Muscle layer of duodenum (tissue), 2 donors: ENCODE results near the gene ARL8B.
A peak's percentile ranks its signal among the peaks of the same experiment; 100 is the strongest.
"Not testable (repeated sequence)": the region's sequence is repeated elsewhere in the genome, so short reads cannot be mapped to it uniquely, and the experiment has no call there.

Source experiments
- H3K27ac ChIP-seq: one replicate; pipeline ENCODE4 v1.7.0; 2013; ENCODE audit warnings: mild to moderate bottlenecking, low read length
- H3K27me3 ChIP-seq: one replicate; pipeline ENCODE4 v1.7.0; 2013; ENCODE audit warnings: low read depth, mild to moderate bottlenecking, control low read depth, low read length
- H3K36me3 ChIP-seq, 2 donors: one replicate each; pipeline ENCODE4 v1.7.0; 2013; ENCODE audit warnings: low read length in 2 of 2, control low read depth in 1 of 2, mild to moderate bottlenecking in 1 of 2; ENCODE audit not compliant: insufficient read depth in 2 of 2, control insufficient read depth in 1 of 2
- H3K4me1 ChIP-seq, 2 donors: one replicate each; pipeline ENCODE4 v1.7.0; 2013; ENCODE audit warnings: low read length in 2 of 2, mild to moderate bottlenecking in 2 of 2, control low read depth in 1 of 2, moderate library complexity in 1 of 2; ENCODE audit not compliant: insufficient read depth in 2 of 2, control insufficient read depth in 1 of 2
- H3K4me3 ChIP-seq, 2 donors: one replicate each; pipeline ENCODE4 v1.7.0; 2013; ENCODE audit warnings: low read length in 2 of 2, low read depth in 1 of 2, mild to moderate bottlenecking in 1 of 2
- H3K9me3 ChIP-seq, 2 donors: one replicate each; pipeline ENCODE4 v1.7.0; 2013; ENCODE audit warnings: low read length in 2 of 2, control low read depth in 1 of 2, mild to moderate bottlenecking in 1 of 2; ENCODE audit not compliant: control insufficient read depth in 1 of 2
- donor health status: healthy.

ARL8B gene

DNA sequence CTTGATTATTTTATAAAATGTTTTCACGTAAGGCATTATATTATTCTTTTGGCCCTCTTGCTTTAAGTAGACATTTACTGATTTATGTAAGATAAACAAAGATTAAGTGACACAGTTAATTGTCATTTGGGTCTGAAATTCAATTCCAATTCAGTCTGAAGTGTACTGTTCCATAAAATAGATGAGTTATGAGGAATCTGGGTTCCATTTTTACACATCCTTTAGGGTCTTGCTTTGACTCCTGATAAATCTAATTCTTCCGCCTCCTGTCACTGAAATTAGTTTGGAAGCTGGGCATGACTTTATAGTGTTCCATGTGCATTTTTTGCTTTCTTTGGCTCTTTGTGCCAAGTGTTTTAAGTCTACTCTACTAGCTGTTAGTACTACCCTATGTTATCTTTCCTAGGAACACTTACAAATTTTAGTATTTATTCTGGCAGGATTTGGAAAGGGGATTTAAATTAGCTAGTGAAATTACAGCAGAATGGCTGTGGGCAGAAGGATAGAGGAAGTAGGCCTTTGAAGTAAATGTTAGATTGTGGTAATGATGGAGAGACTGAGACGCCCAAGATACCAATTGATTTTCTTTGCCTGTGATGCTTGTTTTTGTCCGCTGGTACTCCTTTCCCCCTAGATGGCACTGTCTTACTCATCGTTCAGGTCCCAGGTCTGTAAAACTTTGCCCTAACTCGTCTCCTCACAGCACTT is 14.3 kb downstream of the ARL8B start:
- Histone ChIP-seq H3K4me1 (peaks cover 9 to 50% of the 10 kb centered on the region in 2 donors), H3K9me3 (no peaks in the 10 kb centered on the region), H3K27ac (no peak overlapping the region), H3K36me3 (no peaks in the 10 kb centered on the region), H3K27me3 (no peaks in the 10 kb centered on the region), H3K4me3 (no peak overlapping the region)

DNA sequence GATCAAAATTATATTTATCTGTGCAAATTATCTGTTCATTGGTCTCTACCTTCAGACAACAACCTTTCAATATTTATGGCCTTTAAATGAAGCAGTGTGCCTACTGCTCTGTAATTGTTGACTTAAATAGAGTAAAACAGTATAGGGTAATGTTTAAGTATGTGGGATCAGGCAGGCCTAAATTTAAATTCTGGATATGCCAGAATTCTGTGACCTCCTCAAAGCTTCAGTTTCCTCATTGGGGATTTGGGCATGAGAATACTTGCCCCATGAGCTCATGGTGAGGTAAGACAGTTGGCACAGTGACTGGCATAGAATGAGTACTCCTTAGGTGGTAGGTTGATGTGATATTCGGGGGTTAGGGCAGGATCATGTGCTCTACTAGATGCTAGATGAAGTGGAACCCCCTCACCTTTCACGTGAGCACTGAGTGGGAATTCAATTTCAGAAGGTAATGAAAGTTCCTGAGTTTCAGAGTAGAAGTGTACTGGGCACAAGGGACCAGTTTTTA is 14.9 kb downstream of the ARL8B start:
- Histone ChIP-seq H3K4me3 (no peak overlapping the region), H3K4me1 (peaks cover 9 to 50% of the 10 kb centered on the region in 2 donors), H3K9me3 (no peaks in the 10 kb centered on the region), H3K36me3 (no peaks in the 10 kb centered on the region), H3K27me3 (no peaks in the 10 kb centered on the region), H3K27ac (no peak overlapping the region)

DNA sequence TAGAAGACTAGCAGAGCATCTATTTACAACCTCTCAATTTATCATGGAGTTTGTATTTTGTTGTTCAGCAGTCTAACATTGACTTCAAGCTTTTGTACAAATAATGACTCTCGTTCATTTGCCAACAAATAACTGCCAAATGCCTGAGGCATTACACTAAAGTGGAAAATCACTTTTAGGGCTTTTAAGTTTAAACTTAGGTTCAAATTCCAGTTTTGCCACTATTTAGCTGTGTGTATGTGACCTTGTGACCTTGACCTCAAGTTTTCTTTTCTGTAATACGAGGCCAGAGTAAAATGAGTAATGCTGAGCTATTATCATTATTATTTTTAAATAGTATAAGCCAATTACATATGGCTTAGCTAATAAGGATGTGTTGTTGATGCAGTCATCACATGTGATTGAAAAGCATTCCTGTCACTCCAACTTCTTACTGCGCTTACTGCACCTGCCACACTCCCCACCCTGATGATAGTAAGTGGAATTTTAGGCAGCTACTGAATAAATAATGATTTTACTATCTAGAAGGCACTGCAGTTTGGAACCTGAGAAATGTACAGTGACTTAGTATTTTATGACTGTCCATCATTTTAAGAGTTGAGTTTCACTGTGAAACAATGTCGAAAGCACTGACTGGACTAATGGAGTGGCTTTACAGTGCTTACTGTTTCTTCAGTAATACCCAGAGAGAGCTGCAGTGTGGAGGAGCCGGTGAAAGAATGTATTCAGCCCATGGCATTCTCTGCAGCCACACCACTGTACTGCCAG is 16.3 kb downstream of the ARL8B start:
- H3K4me1 ChIP-seq, result peaks cover 9 to 45% of the 10 kb centered on the region in 2 donors
- no peaks in the 10 kb centered on the region for H3K36me3 ChIP-seq
- no peak overlapping the region for H3K4me3 ChIP-seq
- peak overlapping the region; percentile 53 for H3K27ac ChIP-seq
- no peaks in the 10 kb centered on the region for H3K27me3 ChIP-seq
- no peaks in the 10 kb centered on the region for H3K9me3 ChIP-seq

DNA sequence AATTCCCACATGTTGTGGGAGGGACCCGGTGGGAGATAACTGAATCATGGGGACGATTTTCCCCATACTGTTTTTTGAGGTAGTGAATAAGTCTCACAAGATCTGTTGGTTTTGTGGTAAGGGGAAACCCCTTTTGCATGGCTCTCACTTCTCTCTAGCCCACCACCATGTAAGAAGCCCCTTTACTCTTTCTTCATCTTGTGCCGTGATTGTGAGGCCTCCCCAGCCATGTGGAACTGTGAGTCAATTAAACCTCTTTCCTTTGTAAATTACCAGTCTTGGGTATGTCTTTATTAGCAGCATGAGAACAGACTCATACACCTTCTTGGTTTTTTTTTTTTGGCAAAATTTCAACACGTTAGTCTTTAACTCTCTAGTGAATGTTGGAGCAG is 18.1 kb downstream of the ARL8B start:
- no peak overlapping the region for H3K4me3 ChIP-seq
- peaks cover 9 to 40% of the 10 kb centered on the region in 2 donors for H3K4me1 ChIP-seq
- H3K27ac ChIP-seq, result no peak overlapping the region
- no peaks in the 10 kb centered on the region for H3K27me3 ChIP-seq
- peaks cover 0 to 2% of the 10 kb centered on the region in 2 donors for H3K9me3 ChIP-seq
- no peaks in the 10 kb centered on the region for H3K36me3 ChIP-seq

DNA sequence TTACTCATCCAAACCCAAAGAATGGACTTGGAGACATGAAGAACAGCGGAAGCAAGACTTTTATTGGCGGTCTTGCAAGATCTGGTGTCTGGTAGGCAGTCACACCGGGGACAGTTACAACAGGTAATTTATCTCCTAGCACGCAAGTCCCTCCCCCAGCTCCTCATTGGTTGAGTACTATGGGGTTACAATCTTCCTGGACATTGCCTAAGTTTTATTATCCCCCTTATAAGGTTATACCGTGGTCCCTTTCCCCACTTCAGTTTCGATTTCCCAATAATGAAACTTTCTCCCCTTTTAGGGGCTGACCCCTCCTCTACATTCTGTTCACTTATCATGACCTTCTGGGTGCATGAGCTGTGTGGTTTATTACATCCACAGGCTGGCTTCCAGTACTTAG is 18.7 kb downstream of the ARL8B start:
- no peaks in the 10 kb centered on the region for H3K27me3 ChIP-seq
- H3K4me3 ChIP-seq, result no peak overlapping the region
- H3K4me1 ChIP-seq, result peaks cover 9 to 40% of the 10 kb centered on the region in 2 donors
- H3K27ac ChIP-seq, result no peak overlapping the region
- H3K36me3 ChIP-seq, result no peaks in the 10 kb centered on the region
- peaks cover 0 to 2% of the 10 kb centered on the region in 2 donors for H3K9me3 ChIP-seq

DNA sequence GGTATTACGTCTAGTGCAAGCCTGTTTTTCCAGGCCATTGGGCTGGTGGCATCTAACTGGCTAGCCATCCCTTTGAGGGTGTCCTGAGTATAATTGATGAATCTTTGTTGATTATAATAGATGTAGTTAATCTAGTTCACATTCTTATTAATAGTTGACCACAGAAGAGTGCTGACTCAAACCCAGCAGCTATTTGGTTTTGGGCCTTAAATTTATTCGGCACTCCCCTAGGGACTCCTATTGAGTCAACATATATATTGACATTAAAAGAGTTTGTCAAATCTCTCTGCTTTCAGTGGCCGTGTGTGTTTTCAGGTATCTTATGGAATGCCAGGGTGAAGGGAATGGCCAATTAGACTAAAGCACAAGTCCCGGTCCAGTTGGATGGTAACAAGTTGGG is 19.7 kb downstream of the ARL8B start:
- Histone ChIP-seq H3K27me3 (no peaks in the 10 kb centered on the region), H3K4me1 (peaks cover 9 to 33% of the 10 kb centered on the region in 2 donors), H3K4me3 (no peak overlapping the region), H3K27ac (no peak overlapping the region), H3K36me3 (no peaks in the 10 kb centered on the region), H3K9me3 (peaks cover 0 to 2% of the 10 kb centered on the region in 2 donors)

DNA sequence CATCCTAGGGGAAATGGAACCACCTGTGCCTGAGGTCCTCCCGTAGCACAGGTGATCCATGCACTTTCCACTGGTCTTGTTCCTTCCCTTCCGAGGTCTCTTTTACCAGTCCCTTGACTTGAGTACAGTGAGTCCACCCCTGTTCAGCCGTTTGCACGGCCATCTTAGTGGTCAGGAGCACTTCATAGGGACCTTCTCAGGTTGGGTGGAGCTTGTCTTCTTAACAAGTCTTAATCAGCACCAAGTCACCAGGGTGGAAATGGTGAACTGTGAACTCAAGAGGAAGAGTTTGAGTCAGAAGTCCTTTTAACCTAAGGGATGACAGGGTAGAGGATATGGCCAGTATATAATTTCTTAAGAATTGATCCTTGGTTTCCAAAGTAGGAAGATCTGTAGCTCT is 21.4 kb downstream of the ARL8B start:
- Histone ChIP-seq H3K27me3 (no peaks in the 10 kb centered on the region), H3K27ac (no peak overlapping the region), H3K36me3 (no peaks in the 10 kb centered on the region), H3K4me1 (peaks cover 6 to 17% of the 10 kb centered on the region in 2 donors), H3K9me3 (peaks cover 0 to 2% of the 10 kb centered on the region in 2 donors), H3K4me3 (no peak overlapping the region)

DNA sequence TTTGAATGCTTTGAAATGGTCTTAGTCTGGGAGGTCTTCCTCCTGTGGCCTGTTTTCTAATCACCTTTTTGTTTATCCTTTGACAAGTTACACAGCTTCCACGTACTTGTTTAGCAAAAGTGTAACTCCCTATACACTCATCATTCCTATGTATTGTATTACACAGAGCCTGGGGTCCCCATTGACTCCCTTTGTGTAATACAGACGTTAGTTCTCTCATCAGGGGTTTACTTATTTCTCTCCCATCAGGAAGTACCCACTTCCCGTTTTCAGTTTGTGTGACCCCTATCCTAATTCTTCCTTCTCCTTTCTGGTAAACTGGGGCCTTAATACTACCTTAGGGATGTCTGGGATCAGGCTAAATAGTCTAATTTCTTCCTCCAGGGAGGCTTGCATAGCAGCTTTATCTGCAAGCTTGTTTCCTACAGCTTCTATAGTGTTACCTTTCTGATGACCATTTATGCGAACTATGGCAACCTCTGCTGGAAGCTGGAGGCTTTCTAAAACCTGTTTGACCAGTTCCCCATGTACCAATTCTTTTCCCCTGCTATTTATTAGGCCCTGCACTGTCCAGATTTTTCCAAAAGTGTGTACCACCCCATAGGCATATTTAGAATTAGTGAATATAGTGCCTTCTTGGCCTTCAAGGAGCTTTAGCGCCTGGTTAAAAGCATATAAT is 22.4 kb downstream of the ARL8B start:
- Histone ChIP-seq H3K4me1 (peaks cover under 1 to 7% of the 10 kb centered on the region in 2 donors), H3K9me3 (peaks cover 0 to 2% of the 10 kb centered on the region in 2 donors), H3K36me3 (no peaks in the 10 kb centered on the region), H3K27me3 (no peaks in the 10 kb centered on the region), H3K4me3 (no peak overlapping the region), H3K27ac (no peak overlapping the region)

DNA sequence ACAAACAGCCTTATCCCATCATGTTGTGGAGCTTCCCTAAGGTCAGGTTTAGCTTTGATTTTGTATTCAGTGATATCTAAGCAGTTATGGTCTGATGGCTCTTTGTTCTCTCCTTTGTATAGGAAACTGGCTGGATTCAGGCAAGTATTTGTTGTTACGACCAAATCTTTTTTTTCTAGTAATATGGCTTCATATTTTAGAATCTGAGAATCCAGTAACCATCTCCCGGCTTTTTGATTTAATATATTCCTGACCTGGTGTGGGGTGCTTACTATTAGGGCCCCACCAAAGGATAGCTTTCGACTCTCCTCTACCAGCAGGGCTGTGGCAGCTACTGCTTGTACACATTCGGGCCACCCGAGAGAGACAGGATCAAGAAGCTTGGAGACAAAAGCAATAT is 23.0 kb downstream of the ARL8B start:
- Histone ChIP-seq H3K27ac (no peak overlapping the region), H3K4me1 (peaks cover 0 to 5% of the 10 kb centered on the region in 2 donors), H3K27me3 (no peaks in the 10 kb centered on the region), H3K4me3 (no peak overlapping the region), H3K9me3 (peaks cover 0 to 2% of the 10 kb centered on the region in 2 donors), H3K36me3 (no peaks in the 10 kb centered on the region)

DNA sequence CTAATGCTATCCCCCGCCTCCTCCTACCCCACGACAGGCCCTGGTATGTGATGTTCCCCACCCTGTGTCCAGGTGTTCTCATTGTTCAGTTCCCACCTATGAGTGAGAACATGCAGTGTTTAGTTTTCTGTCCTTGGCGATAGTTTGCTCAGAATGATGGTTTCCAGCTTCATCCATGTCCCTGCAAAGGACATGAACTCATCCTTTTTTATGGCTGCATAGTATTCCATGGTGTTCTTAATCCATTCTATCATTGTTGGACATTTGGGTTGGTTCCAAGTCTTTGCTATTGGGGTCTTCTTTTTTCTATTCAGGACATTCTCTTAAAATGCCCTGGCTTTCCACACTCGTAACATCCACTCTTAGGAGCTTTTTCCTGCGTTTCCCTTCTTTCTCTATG is 25.1 kb downstream of the ARL8B start:
- H3K4me1 ChIP-seq, H3K9me3 ChIP-seq, H3K36me3 ChIP-seq, H3K4me3 ChIP-seq, H3K27ac ChIP-seq, H3K27me3 ChIP-seq: not testable (repeated sequence)

DNA sequence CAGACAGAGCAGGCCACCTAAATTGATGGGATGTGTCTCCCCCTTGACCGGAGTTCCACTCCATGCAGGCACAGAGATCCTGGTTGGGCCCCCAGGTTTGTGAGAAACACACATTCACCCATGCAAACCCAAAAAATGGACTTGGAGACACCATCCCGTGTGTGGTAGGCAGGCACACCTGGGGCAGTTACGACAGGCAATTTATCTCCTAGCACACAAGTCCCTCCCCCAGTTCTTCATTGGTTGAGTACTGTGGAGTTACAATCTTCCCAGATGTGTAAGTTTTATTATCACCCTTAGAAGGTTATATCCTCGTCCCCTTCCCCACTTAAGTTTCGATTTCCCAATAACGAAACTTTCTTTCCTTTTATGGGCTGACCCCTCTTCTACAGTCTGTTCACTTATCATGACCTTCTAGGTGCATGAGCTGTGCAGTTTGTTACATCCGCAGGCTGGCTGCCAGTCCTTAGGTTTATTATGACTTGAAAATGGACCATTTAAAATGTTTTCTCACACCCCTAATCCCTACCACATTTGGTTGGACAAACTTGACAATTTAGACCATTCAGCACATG is 27.3 kb downstream of the ARL8B start:
- H3K4me1 ChIP-seq, result no peaks in the 10 kb centered on the region

More for the DNA sequence above, 27.3 kb downstream of the ARL8B start:
- H3K4me3 ChIP-seq, result no peak overlapping the region
- peaks cover 0 to 1% of the 10 kb centered on the region in 2 donors for H3K9me3 ChIP-seq
- no peaks in the 10 kb centered on the region for H3K27me3 ChIP-seq
- no peak overlapping the region for H3K27ac ChIP-seq
- H3K36me3 ChIP-seq, result no peaks in the 10 kb centered on the region
